GM12892 (cell line): ENCODE measurements around the gene SPATS2.
"Not testable (repeated sequence)": the region's sequence is repeated elsewhere in the genome, so short reads cannot be mapped to it uniquely, and the experiment has no call there.

Experiments used
- DNase-seq: peaks from one replicate; pipeline ENCODE4 v3.0.0; 2011; ENCODE audit not compliant: insufficient read length
- FAIRE-seq: peaks from 2 replicates; lab custom pipeline; 2011; peaks lifted over from hg19 to GRCh38; lab: Jason Lieb, UNC
- POLR2A ChIP-seq: IDR thresholded peaks from 2 replicates; pipeline ENCODE4 v1.6.1; 2011; ENCODE audit warnings: low read depth, low read length, control low read depth
- POLR2AphosphoS5 ChIP-seq: IDR thresholded peaks from 2 replicates; pipeline ENCODE4 v1.6.1; 2011; ENCODE audit warnings: low read depth, low read length, control low read depth
- TAF1 ChIP-seq: IDR thresholded peaks from 2 replicates; pipeline ENCODE4 v1.6.1; 2011; ENCODE audit warnings: low read depth, mild to moderate bottlenecking, control low read depth, low read length, borderline replicate concordance

The SPATS2 gene

DNA sequence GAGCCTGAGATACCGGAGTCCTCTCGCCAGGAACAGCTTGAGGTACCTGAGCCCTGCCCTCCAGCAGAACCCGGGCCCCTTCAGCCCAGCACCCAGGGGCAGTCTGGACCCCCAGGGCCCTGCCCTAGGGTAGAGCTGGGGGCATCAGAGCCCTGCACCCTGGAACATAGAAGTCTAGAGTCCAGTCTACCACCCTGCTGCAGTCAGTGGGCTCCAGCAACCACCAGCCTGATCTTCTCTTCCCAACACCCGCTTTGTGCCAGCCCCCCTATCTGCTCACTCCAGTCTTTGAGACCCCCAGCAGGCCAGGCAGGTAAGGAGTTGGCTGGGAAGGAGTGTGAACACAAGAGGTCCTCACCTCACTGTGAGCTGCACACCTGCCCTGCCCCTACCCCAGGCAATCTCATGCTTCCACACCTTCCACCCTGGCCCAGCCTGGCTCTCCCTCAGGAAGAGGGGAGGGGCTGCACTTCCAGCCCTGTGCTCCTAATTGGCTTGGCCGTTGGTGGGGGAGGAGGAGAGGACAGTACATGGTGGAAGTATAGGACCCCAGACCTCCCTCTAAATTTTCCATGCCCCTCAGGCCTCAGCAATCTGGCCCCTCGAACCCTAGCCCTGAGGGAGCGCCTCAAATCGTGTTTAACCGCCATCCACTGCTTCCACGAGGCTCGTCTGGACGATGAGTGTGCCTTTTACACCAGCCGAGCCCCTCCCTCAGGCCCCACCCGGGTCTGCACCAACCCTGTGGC lies 36.5 kb upstream of the SPATS2 start:
- DNase-seq, result no peak
- no peak for FAIRE-seq
- no peak for TF ChIP-seq POLR2A
- no peak for TF ChIP-seq POLR2AphosphoS5
- no peak for TF ChIP-seq TAF1

- FAIRE-seq, result no peak
These were observed 35.7 kb upstream of the SPATS2 start for GRCh38 chr12:49331380-49332222.

GRCh38 chr12:49332441-49332861 lies 34.8 kb upstream of the SPATS2 start:
- FAIRE-seq, result no peak
- TF ChIP-seq POLR2AphosphoS5 (no peak), TAF1 (no peak), POLR2A (no peak)
- DNase-seq, result no peak

More at GRCh38 chr12:49331380-49332222, 35.7 kb upstream of the SPATS2 start:
- DNase-seq, result no peak
- TF ChIP-seq POLR2A, result no peak

DNA sequence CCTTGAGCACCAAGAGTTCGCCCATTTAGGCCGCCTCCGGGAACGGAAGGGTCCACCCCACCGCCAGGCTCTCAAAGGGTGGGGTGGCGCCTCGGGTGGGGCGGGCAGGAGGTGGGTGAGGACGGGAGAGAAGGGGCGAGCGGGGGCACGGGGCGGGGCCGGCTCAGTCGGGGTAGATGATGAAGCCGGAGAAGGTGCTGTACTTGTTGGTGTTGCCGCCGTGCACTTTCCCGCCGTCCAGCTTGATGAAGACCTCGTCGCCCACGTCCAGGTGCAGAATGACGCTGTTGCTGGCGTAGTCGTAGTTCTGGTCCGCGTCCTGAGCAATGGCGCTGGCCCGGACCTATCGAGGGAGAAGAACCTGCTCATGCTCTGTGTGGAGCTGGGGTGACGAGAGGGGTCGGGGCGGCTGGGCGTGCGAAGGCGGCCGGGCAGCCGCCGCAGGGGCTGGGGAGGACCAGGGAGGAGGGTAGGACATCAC lies 34.3 kb upstream of the SPATS2 start:
- FAIRE-seq, result no peak
- TF ChIP-seq POLR2AphosphoS5 (no peak), POLR2A (no peak)
- no peak for DNase-seq

GRCh38 chr12:49333778-49334177 lies 33.5 kb upstream of the SPATS2 start:
- not testable (repeated sequence) for DNase-seq, FAIRE-seq

DNA sequence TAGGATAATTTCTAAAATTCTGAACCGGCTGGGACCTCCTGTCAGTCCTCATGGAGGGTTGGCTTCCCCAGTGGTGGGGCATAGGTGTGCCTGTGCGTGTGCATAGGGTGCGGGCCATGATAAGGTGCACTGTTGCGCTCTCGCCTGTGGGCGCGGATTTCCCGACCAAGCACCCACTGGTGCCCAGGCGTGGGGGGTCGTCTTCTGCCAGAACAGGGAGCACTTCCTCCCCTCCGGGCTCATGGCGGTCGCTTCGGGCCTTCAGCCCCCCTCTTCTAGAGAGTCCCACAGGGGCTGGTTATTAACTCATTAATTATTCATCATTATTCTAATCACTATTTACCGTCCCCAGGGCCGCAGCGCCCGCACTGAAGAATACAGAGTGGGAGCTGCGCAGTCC lies 33.0 kb upstream of the SPATS2 start:
- TF ChIP-seq TAF1, result no peak
- no peak for TF ChIP-seq POLR2AphosphoS5
- no peak for TF ChIP-seq POLR2A
- no peak for DNase-seq
- FAIRE-seq, result no peak

DNA sequence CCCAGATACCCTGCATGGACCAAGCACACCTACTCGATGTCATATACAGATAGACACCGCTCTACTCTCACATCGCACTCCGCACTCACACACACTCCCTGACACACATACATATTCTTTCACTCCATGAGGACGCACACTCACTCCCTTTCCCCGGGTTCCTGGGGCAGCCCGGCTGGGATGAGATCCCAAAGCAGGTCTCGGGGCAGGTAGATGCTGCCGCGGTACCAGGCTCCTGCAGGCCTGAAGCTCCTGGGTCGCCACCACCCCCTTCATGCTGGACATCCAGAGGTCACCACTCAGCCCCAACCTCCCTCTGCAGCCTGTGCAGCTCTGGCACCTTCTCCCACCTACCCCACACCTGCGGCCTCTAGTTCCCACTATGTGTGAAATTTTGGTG lies 32.6 kb upstream of the SPATS2 start:
- DNase-seq, result no peak
- FAIRE-seq, result no peak
- no peak for TF ChIP-seq POLR2AphosphoS5
- no peak for TF ChIP-seq POLR2A
- no peak for TF ChIP-seq TAF1

GRCh38 chr12:49335118-49335954 lies 31.9 kb upstream of the SPATS2 start:
- DNase-seq, result no peak
- TF ChIP-seq TAF1, result no peak
- no peak for TF ChIP-seq POLR2A
- no peak for TF ChIP-seq POLR2AphosphoS5
- no peak for FAIRE-seq

DNA sequence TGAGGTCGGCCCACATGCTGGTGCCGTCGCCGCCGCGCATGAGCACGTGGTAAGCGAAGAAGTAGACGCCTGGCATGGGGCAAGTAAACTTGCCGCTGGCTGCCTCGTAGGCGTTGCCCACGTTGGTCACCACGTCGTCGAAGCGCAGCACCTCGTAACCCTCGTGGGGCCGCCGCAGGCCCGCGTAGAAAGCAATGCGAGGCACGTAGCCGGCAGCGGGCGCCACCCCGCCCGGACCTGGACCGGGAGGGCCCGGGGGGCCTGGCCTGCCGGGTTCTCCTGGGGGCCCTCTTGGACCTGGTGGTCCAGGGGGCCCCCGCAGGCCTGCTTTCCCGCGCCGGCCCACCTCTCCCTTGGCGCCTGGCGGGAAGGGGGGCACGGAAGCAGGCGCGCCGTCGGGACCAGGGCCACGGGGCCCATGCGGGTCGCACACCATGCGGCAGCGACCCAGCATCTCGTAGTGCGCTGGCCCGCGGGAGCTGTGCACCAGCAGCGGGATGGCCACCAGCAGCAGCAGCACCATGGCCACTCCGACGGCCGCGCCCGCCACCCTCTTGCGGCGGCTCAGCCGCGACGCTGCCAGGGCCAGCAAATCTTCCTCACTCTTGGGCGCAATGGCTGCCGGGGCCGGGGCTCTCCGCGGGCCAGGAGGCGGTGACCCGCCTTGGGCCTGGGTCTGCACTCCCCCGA lies 31.2 kb upstream of the SPATS2 start:
- DNase-seq (no peak), FAIRE-seq (no peak)
- no peak for TF ChIP-seq POLR2AphosphoS5
- TF ChIP-seq POLR2A, result no peak
- TF ChIP-seq TAF1, result no peak

GRCh38 chr12:49336645-49337584 lies 30.3 kb upstream of the SPATS2 start, which contains the start of gene C1QL4:
Gene C1QL4 (minus strand): TSS chr12:49337188. CDS start chr12:49336477, 711 bp downstream.
- DNase-seq (peak; percentile 91), FAIRE-seq (peak; percentile 38)
- TF ChIP-seq POLR2A (no peak), POLR2AphosphoS5 (no peak), TAF1 (no peak)
